ENCODE measurements around the gene HS1BP3. TPM values are rescaled to one million over a fixed set of nuclear protein-coding genes. Genes with fewer than 3 reads are reported as not detected.

Gene HS1BP3
- total RNA-seq, 1 donor from 2014 or later: 23.8 TPM

DNA sequence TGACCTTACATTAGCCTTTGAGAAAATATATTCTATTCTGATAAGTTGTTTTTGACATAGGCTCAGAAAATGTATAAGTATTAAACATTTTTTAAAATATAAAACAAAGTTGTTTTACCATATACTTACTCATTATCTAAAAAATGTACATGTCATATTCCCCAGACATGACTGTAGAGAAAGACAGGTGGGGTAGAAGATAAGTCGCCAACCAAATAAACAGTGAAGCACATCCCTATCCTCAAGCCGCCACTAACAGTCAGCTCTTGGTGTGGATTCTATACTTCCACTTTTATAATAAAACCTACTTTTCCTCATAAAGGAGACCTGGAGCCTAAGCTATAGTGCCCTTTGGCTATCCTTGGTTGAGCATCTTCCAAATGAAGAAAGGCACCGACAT lies 42.4 kb upstream of the HS1BP3 start:
- no peaks in the 10 kb centered on the region for H3K9me3 Mint-ChIP-seq (ENCODE audit: unreplicated experiment)
- H3K27ac Mint-ChIP-seq (ENCODE audit: unreplicated experiment): no peak overlapping the region
- H3K27me3 Mint-ChIP-seq (ENCODE audit: unreplicated experiment): no peaks in the 10 kb centered on the region

GRCh38 chr2:20692081-20692480 lies 41.2 kb upstream of the HS1BP3 start:
- no peaks in the 10 kb centered on the region for H3K27me3 Mint-ChIP-seq (ENCODE audit: unreplicated experiment)
- H3K4me1 Mint-ChIP-seq (ENCODE audit: low read depth, unreplicated experiment): no peaks in the 10 kb centered on the region
- TF ChIP-seq, protein P1, sequence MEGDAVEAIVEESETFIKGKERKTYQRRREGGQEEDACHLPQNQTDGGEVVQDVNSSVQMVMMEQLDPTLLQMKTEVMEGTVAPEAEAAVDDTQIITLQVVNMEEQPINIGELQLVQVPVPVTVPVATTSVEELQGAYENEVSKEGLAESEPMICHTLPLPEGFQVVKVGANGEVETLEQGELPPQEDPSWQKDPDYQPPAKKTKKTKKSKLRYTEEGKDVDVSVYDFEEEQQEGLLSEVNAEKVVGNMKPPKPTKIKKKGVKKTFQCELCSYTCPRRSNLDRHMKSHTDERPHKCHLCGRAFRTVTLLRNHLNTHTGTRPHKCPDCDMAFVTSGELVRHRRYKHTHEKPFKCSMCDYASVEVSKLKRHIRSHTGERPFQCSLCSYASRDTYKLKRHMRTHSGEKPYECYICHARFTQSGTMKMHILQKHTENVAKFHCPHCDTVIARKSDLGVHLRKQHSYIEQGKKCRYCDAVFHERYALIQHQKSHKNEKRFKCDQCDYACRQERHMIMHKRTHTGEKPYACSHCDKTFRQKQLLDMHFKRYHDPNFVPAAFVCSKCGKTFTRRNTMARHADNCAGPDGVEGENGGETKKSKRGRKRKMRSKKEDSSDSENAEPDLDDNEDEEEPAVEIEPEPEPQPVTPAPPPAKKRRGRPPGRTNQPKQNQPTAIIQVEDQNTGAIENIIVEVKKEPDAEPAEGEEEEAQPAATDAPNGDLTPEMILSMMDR (IDR thresholded peaks at IDR 0.05; ENCODE audit: partially characterized antibody, unreplicated experiment): no peak
- no peaks in the 10 kb centered on the region for H3K9me3 Mint-ChIP-seq (ENCODE audit: unreplicated experiment)
- DNase-seq: no peak
- no peak overlapping the region for H3K27ac Mint-ChIP-seq (ENCODE audit: unreplicated experiment)
- no peaks in the 10 kb centered on the region for H3K36me3 Mint-ChIP-seq (ENCODE audit: unreplicated experiment)
- H3K4me3 Mint-ChIP-seq (ENCODE audit: unreplicated experiment): no peak overlapping the region

More for the DNA sequence above, 42.4 kb upstream of the HS1BP3 start:
- Mint-ChIP-seq H3K4me3 (ENCODE audit: unreplicated experiment) (no peak overlapping the region), H3K4me1 (ENCODE audit: low read depth, unreplicated experiment) (no peaks in the 10 kb centered on the region), H3K36me3 (ENCODE audit: unreplicated experiment) (no peaks in the 10 kb centered on the region)
- TF ChIP-seq, protein P1 (IDR thresholded peaks at IDR 0.05; ENCODE audit: partially characterized antibody, unreplicated experiment): no peak
- DNase-seq: no peak

DNA sequence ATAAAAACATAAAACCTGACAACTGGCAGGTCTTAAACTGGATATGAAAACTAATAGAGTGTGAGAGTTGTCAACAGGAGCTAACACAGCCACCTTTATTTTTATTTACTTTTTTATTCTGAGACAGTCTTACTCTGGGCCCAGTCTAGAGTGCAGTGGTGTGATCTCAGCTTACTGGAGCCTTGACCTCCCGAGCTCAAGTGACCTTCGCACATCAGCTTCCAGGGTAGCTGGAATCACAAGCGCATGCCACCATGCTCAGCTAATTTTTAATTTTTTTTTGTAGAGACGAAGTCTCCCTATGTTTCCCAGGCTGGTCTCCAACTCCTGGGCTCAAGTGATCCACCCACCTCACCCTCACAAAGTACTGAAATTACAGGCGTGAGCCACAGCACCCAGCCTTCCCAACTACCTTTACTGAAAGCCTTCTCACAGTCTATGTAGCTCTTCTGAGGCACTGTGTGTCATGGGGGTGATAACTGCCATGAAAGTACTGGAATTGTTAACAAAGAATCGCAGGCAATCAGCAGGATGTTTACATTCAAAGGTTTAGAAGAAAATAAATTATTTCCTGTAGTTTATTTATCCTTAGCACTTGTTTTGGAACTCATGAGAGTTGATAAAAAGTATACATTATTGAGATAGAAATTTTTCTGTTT lies 40.3 kb upstream of the HS1BP3 start:
- no peak for DNase-seq
- Mint-ChIP-seq H3K4me3 (ENCODE audit: unreplicated experiment) (no peak overlapping the region), H3K27ac (ENCODE audit: unreplicated experiment) (no peak overlapping the region), H3K27me3 (ENCODE audit: unreplicated experiment) (no peaks in the 10 kb centered on the region), H3K4me1 (ENCODE audit: low read depth, unreplicated experiment) (no peaks in the 10 kb centered on the region), H3K36me3 (ENCODE audit: unreplicated experiment) (no peaks in the 10 kb centered on the region), H3K9me3 (ENCODE audit: unreplicated experiment) (no peaks in the 10 kb centered on the region)
- TF ChIP-seq, protein P1 (IDR thresholded peaks at IDR 0.05; ENCODE audit: partially characterized antibody, unreplicated experiment): no peak

- no peaks in the 10 kb centered on the region for H3K9me3 Mint-ChIP-seq (ENCODE audit: unreplicated experiment)
- no peak overlapping the region for H3K27ac Mint-ChIP-seq (ENCODE audit: unreplicated experiment)
- TF ChIP-seq, protein P1 (IDR thresholded peaks at IDR 0.05; ENCODE audit: partially characterized antibody, unreplicated experiment): no peak
- no peak for DNase-seq
- peaks cover 2% of the 10 kb centered on the region for H3K27me3 Mint-ChIP-seq (ENCODE audit: unreplicated experiment)
- H3K4me3 Mint-ChIP-seq (ENCODE audit: unreplicated experiment): no peak overlapping the region
- no peaks in the 10 kb centered on the region for H3K36me3 Mint-ChIP-seq (ENCODE audit: unreplicated experiment)
- H3K4me1 Mint-ChIP-seq (ENCODE audit: low read depth, unreplicated experiment): no peaks in the 10 kb centered on the region
These were observed 38.7 kb upstream of the HS1BP3 start for GRCh38 chr2:20689428-20690264.

Measured in glutamatergic neuron (in vitro differentiated cells).